ENCODE data around the gene FOS. TPM values are rescaled to one million over a fixed set of nuclear protein-coding genes. Genes with fewer than 3 reads are reported as not detected.

The FOS gene
- 2.2 and 3.8 TPM in 2 replicates for total RNA-seq

GRCh38 chr14:75278422-75279152, at the start of gene FOS:
FOS (plus strand) TSS chr14:75278828; CDS start chr14:75278983, 155 bp downstream.

Other genes starting within 250 kb of the FOS start
- 12.8 and 21.7 TPM in 2 replicates for gene MLH3, start 227.4 kb upstream of the FOS start, total RNA-seq
- 8.4 and 10.8 TPM in 2 replicates for gene ACYP1, start 214.8 kb upstream of the FOS start, total RNA-seq
- gene ZC2HC1C, start 209.2 kb upstream of the FOS start, total RNA-seq, result 0.90 and 0.94 TPM in 2 replicates
- gene NEK9, start 151.8 kb upstream of the FOS start, total RNA-seq, result 31.2 and 70.6 TPM in 2 replicates
- 146 and 155 TPM in 2 replicates for gene TMED10, start 102.2 kb upstream of the FOS start, total RNA-seq
- gene JDP2, start 149.2 kb downstream of the FOS start, total RNA-seq, result 2.0 and 26.5 TPM in 2 replicates
- gene BATF, start 243.6 kb downstream of the FOS start, total RNA-seq, result 0.66 TPM in 1 of 2 replicates, not detected in the other